ENCODE measurements around the gene NDUFS5. TPM values are rescaled to one million over a fixed set of nuclear protein-coding genes. Genes with fewer than 3 reads are reported as not detected.
"Not testable (repeated sequence)": the region's sequence is repeated elsewhere in the genome, so short reads cannot be mapped to it uniquely, and the experiment has no call there.

The NDUFS5 gene
- total RNA-seq, 1 experiment from 2014 or later, result 316 TPM

DNA sequence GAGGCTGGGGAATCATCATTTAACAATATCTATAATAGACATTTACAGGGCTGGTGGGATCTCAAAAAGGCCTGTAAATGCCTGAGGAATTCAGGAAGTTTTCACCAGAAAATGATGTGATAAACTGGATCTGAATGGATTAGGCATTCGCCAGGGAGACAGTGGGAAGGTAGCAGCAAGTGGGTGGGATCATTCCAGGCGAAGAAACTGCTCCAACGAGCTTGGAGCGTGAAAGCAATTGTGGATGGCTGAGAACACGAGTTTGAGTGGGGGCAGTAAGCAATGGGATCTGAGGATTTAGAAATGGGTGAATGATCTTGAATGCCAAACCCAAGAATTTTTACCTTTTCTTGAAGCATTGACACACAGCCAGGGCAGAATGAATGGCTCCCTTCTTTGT is 8.9 kb upstream of the NDUFS5 start:
- CTCF ChIA-PET, result no interaction called here
- no TSS peak for BruUV-seq (replicated peaks)
- POLR2A ChIA-PET, result interaction anchor here (1.2 kb wide), 1 partner anchor 9 kb away, joined by 4 read pairs; the partner anchor contains the start of gene NDUFS5
- TF ChIP-seq TCF7L2 (IDR thresholded peaks at IDR 0.05; ENCODE audit: low read depth, low read length) (no peak), POLR2AphosphoS5 (IDR thresholded peaks at IDR 0.05; ENCODE audit: low read depth, low read length) (no peak), SIN3A (IDR thresholded peaks at IDR 0.05; ENCODE audit: borderline replicate concordance, insufficient read depth, low read depth, low read length) (no peak), CTCF (IDR thresholded peaks at IDR 0.05) (no peak)
- TF ChIP-seq, protein P1, sequence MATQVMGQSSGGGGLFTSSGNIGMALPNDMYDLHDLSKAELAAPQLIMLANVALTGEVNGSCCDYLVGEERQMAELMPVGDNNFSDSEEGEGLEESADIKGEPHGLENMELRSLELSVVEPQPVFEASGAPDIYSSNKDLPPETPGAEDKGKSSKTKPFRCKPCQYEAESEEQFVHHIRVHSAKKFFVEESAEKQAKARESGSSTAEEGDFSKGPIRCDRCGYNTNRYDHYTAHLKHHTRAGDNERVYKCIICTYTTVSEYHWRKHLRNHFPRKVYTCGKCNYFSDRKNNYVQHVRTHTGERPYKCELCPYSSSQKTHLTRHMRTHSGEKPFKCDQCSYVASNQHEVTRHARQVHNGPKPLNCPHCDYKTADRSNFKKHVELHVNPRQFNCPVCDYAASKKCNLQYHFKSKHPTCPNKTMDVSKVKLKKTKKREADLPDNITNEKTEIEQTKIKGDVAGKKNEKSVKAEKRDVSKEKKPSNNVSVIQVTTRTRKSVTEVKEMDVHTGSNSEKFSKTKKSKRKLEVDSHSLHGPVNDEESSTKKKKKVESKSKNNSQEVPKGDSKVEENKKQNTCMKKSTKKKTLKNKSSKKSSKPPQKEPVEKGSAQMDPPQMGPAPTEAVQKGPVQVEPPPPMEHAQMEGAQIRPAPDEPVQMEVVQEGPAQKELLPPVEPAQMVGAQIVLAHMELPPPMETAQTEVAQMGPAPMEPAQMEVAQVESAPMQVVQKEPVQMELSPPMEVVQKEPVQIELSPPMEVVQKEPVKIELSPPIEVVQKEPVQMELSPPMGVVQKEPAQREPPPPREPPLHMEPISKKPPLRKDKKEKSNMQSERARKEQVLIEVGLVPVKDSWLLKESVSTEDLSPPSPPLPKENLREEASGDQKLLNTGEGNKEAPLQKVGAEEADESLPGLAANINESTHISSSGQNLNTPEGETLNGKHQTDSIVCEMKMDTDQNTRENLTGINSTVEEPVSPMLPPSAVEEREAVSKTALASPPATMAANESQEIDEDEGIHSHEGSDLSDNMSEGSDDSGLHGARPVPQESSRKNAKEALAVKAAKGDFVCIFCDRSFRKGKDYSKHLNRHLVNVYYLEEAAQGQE (IDR thresholded peaks at IDR 0.05; ENCODE audit: insufficient read depth in 1 of 2, low read depth in 2 of 2, low read length in 1 of 2), result no peak
- no peak for ATAC-seq
- Histone ChIP-seq H3K27me3 (ENCODE audit: control insufficient read depth, insufficient read depth, low read length) (no peaks in the 10 kb centered on the region), H3K27ac (ENCODE audit: low read length) (no peak overlapping the region), H3K4me3 (ENCODE audit: low read depth in 2 of 2, low read length in 2 of 2) (no peak overlapping the region), H3K9me3 (ENCODE audit: control insufficient read depth, insufficient read depth, low read depth, low read length) (no peaks in the 10 kb centered on the region), H3K36me3 (ENCODE audit: control insufficient read depth, insufficient read depth, low read length) (no peaks in the 10 kb centered on the region), H3K4me1 (ENCODE audit: control insufficient read depth, insufficient read depth, low read length) (peaks cover 8% of the 10 kb centered on the region)
- in situ Hi-C loops (cut with HindIII; ENCODE audit: low pct_unique_long_range_greater_than_20kb, low sequenced_read_pairs), result no loop called here
- intact Hi-C loops (cut with micrococcal nuclease; ENCODE audit: unreplicated experiment), result no loop called here
- no peak for DNase-seq (ENCODE audit: low read depth, low spot score)

GRCh38 chr1:39020494-39020893 is 5.7 kb upstream of the NDUFS5 start:
- intact Hi-C loops (cut with micrococcal nuclease; ENCODE audit: unreplicated experiment); CTCF ChIA-PET: not testable (repeated sequence)

GRCh38 chr1:39021426-39021825 is 4.7 kb upstream of the NDUFS5 start:
- POLR2A ChIA-PET, result no interaction called here

More at GRCh38 chr1:39020494-39020893, 5.7 kb upstream of the NDUFS5 start:
- H3K27ac ChIP-seq (ENCODE audit: low read length); in situ Hi-C loops (cut with HindIII; ENCODE audit: low pct_unique_long_range_greater_than_20kb, low sequenced_read_pairs); POLR2A ChIA-PET; DNase-seq (ENCODE audit: low read depth, low spot score); H3K4me3 ChIP-seq (ENCODE audit: low read depth in 2 of 2, low read length in 2 of 2); H3K27me3 ChIP-seq (ENCODE audit: control insufficient read depth, insufficient read depth, low read length); H3K9me3 ChIP-seq (ENCODE audit: control insufficient read depth, insufficient read depth, low read depth, low read length); ATAC-seq; H3K36me3 ChIP-seq (ENCODE audit: control insufficient read depth, insufficient read depth, low read length); H3K4me1 ChIP-seq (ENCODE audit: control insufficient read depth, insufficient read depth, low read length); BruUV-seq (replicated peaks): not testable (repeated sequence)

More at GRCh38 chr1:39021426-39021825, 4.7 kb upstream of the NDUFS5 start:
- CTCF ChIA-PET, result no interaction called here
- no peaks in the 10 kb centered on the region for H3K27me3 ChIP-seq (ENCODE audit: control insufficient read depth, insufficient read depth, low read length)
- peaks cover 2% of the 10 kb centered on the region; the same call in 1 of the 2 replicates for H3K36me3 ChIP-seq (ENCODE audit: control insufficient read depth, insufficient read depth, low read length)
- no TSS peak for BruUV-seq (replicated peaks)
- ATAC-seq, result no peak
- H3K4me3 ChIP-seq (ENCODE audit: low read depth in 2 of 2, low read length in 2 of 2), result no peak overlapping the region
- no peak for DNase-seq (ENCODE audit: low read depth, low spot score)
- TF ChIP-seq, protein P1 (IDR thresholded peaks at IDR 0.05; ENCODE audit: insufficient read depth in 1 of 2, low read depth in 2 of 2, low read length in 1 of 2), result no peak
- TF ChIP-seq TCF7L2 (IDR thresholded peaks at IDR 0.05; ENCODE audit: low read depth, low read length) (no peak), POLR2AphosphoS5 (IDR thresholded peaks at IDR 0.05; ENCODE audit: low read depth, low read length) (no peak), SIN3A (IDR thresholded peaks at IDR 0.05; ENCODE audit: borderline replicate concordance, insufficient read depth, low read depth, low read length) (no peak), CTCF (IDR thresholded peaks at IDR 0.05) (no peak)
- no peak overlapping the region for H3K27ac ChIP-seq (ENCODE audit: low read length)
- in situ Hi-C loops (cut with HindIII; ENCODE audit: low pct_unique_long_range_greater_than_20kb, low sequenced_read_pairs), result no loop called here
- H3K4me1 ChIP-seq (ENCODE audit: control insufficient read depth, insufficient read depth, low read length), result peaks cover 9% of the 10 kb centered on the region
- no peaks in the 10 kb centered on the region for H3K9me3 ChIP-seq (ENCODE audit: control insufficient read depth, insufficient read depth, low read depth, low read length)
- intact Hi-C loops (cut with micrococcal nuclease; ENCODE audit: unreplicated experiment), result no loop called here

All from Panc1 (cell line).